GM11168 (cell line): ENCODE data around the gene CAPN10.

Source experiments
- in situ Hi-C: fragments of 300-500 bp; cut with MboI; formaldehyde crosslinking; loops from one replicate; pipeline ENCODE4 v1.12.0; 2022; ENCODE audit warnings: low sequenced_read_pairs; ENCODE audit not compliant: unreplicated experiment

Gene CAPN10

DNA sequence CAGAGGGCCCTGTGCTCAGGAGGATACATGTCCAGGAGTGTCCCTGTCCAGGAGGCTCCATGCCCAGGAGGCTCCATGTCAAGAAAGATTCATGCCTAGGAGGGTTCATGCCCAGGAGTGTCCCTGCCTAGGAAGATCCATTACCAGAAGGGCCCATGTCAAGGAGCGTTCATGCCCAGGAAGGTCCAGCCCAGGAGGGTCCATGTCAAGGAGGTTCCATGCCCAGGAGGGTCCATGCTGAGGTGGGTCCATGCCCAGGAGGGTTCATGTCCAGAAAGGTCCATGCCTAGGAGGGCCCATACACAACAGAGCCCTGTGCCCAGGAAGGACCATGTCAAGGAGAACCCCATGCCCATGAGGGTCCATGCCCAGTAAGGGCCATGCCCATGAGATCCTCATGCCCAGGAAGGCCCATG lies 45.8 kb downstream of the CAPN10 start:
- in situ Hi-C loops = no loop called here

DNA sequence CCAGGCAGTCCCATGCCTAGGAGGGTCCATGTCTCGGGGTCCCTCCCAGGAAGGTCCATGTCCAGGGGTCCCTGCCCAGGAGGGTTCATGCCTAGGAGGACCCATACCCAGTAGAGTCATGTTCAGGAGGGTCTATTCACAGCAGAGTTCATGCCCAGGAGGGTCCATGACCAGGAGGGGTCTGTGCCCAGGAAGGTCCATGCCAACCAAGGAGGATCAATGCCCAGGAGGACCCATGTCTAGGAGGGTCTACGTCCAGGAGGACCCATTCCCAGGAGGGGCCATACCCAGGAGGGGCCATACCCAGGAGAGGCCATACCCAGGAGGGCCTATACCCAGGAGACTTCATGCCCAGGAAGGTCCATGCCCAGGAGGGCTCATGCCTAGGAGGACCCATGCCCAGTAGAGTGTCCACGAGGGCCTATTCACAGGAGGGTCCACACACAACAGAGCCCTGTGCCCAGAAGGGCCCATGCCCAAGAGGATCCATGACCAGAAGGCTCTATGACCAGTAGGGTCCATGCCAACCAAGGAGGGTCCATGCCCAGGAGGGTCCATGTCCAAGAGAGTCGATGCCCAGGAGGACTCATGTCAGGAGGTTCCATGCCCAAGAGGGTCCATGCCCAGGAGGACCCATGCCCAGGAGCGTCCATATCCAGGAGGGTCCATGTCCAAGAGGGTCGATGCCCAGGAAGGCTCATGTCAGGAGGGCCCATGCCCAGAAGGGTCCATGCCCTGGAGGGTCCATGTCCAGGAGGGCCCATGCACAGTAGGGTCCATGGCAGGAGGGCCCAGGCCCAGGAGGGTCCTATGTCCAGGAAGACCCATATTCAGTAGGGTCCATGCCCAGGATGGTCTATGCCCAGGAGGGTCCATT lies 48.8 kb downstream of the CAPN10 start:
- in situ Hi-C loops = no loop called here

DNA sequence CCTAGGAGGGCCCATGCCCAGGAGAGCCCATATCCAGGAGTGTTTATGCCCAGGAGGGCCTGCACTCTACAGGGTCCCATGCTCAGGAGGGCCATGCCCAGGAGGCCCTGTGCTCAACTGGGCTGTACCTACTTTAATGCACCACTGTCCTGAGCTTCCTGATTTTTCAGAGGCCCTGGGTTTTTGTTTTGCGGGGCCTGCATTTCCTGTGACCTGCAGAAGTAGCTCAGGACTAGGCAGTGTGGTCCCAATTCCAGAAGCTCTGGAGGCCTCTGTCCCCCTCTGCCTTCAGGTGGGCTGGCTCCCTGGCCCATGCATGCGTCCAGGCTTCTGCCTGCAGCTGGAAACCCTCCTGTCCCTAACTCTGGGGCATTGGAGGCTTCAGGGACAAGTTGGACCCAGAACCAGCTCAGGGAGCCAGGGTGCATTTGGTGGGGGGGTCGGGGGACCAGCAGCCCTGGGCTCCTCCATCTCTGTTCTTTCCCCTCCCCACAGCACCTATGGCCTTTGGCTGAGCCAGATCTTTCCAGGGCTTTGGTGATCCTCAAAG lies 49.5 kb downstream of the CAPN10 start:
- in situ Hi-C loops = no loop called here

DNA sequence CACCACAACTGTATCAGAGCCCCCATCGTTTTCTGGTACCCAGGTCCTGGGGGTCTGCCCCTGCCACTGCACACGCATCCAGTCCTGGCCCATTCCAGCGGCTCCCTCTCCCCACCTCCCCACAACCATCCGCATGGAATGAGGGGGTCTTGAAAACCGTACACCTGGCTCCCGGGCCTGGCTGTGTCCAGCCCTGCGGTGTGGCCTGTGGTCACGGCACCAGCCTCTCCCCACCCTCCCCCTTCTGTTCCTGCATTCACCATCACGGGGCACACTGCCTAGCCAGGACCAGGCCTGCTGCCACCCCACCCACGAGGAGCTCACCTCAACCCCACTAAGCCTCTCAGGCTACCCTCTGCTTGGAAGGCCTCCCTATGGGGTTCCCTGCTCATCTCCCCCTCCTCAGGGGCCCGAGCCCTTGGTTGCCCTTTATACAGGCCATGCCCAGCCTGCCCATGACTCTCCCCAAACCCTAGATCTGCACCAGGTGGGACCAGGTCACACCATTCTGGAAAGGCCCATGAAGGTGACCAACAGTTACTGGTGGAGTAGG lies 50.1 kb downstream of the CAPN10 start:
- in situ Hi-C loops = no loop called here

DNA sequence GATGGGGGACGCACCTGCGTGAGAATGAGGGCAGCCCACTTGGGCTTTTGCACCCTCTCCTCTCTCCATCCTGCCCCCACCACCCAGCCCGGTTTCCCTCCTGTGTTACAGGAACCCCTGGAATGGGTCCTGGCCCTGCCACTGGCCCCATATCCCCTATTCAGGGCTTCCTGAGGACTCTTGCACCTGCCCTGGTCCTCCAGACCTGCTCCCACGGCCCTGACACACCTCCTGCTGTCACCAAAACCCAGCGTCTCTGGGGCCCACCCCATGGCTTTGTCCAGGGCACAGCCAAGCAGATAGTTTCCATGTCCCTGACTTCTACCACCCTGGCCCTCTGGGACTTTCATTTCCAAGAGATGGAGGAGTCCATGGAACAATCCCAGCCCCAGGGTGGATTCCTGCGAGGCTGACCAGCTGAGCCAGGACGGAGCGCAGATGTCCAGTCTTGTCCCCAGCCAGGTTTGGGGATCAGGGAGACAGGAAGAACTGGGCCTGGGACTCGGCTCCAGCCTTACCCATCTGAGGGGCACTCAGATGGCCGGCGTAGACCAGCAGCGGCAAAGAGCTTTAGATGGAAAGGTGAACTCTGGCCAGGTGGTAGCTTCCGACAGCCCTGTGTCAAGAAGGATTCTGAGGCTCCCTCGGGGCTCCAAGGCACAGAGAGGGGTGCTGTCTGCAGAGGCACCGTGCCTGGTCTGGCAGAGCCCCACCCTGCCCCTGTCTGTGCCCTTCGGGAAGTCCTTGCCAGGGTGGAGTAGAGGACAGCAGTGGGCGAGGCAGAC lies 50.8 kb downstream of the CAPN10 start:
- in situ Hi-C loops = no loop called here

DNA sequence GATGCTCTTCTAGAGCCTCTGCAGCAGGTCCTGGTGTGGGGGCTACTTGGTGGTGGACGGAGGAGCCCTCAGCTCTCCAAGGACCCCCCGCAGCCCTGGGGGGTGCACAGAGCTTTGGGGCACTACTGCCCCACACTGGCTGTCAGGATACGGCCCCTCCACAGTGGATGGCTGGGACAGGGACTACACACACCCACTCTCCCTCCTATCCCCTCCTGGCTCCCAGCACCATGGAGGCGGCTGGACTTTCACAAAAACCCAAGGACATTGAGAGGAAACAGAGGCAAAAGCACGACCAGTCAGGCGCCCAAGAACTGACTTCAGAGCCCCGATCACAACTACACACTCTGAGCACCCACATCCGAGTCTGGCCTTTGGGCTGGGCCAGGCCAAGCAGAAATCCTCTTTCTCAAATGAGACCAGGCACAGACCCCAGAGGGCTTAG lies 51.4 kb downstream of the CAPN10 start:
- in situ Hi-C loops = no loop called here

DNA sequence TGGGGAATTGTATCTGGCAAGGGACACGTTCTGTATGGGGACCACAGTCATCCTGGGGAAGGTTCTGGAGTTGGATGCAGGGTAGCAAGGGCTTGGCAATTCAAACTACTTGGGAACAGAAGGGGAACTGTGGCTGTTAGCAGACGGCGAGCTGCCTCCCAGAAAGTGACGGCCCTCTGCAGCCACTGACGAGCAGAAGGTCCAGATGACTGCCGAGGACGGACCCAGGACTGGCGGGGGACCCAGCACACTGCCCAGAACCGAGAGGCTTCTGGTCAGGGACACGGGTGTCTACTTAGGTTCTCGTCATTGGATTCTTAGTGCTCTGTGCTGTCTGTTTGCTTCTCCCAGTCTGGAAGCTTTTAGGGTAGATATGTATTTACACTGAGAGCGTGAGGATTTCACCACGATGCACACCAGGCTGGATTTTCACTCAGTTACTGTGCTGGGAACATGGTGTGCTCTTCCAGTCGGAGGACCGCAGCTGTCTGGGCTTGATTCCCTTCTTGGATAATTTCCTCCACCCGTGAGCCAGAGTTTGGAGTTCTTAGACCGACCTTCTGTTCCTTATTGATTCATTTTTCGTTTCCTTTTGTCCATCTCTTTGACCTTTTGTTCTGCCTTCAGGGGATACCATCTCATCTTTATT lies 52.1 kb downstream of the CAPN10 start:
- in situ Hi-C loops = no loop called here

DNA sequence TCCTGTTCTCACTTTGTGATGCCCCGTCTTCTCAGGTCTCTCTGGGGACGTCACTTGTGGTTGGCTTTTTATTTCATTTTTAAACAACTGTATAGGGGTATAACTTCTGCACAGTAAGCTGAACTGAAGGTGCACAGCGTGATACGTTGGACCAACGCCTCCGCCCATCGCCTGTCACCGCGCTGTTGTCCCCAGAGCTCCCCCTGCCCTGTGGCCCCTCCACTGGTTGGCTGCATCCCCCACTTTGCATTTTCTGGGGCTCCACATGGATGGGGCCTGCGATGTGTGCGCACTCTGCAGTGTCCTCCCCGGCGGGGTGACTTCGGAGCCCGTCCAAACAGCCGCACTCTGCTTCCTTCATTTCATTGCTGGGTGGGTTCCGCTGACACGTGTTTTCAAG lies 53.0 kb downstream of the CAPN10 start:
- in situ Hi-C loops = no loop called here

DNA sequence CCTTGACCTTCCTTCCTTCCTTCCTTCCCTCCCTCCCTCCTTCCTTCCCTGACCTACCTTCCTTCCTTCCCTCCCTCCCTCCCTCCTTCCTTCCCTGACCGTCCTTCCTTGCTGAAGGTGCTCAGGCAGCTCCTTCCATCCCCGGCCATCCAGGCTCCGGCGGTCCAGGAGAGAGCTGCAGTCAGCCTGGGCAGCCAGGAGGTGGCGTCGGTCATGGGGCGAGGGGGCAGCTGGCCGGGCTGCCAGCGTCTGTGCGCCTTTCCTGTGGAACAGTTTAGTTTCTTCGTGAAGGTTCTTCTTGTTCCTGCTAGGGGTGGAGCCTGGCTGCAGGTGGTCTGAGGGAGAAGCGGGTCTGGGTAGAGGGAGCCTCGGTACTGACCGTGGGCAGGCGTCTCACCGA lies 54.4 kb downstream of the CAPN10 start:
- in situ Hi-C loops = no loop called here

DNA sequence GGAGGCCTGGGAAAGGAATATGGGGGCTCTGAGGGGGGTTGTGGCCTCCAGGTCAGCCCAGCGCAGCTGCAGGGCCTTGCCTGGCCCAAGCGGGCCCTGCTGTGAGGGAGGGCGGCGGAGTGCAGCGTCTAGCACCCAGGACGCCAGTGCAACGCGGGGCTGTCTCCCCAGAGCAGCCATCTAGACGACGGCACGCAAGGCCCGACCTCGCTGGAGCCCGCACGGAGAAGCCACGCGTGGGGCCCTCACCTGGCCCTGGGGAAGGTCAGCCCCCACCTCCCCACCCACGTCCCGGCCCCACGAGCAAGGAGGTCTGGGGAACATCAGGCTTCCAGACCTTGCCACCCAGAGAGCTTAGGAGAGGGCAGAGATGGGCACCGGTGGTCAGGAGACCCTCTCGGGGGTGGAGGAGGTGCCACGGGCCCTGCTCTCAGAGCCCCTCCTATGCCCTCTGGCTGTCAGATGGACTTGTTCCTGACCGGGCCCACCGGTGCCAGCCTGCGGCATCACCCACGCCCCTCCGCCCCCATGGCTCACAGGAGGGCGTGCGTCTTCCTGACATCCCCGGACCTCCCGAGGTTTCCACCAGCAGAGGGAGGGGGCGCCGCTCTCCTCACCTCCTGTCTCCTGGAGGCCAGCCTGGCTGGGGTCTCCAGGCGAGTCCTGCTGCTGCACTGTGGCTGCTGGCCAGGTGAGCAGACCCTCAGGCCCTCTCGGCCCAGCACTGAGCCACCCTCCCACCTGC lies 55.7 kb downstream of the CAPN10 start:
- in situ Hi-C loops = no loop called here

DNA sequence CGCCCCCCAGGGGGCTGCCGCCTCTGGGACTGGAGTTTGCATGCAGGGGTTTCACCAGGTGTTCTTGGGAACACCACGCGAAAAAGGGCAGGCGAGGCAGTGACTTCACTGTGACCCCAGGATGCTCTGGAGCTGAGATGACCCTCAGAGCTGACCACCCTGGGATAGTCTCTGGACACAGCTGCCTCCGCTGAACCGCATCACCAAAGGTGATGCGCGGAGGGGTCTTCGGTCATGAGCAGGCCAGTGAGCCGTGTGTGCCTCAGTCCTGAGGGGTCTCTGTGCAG lies 56.2 kb downstream of the CAPN10 start:
- in situ Hi-C loops = no loop called here

DNA sequence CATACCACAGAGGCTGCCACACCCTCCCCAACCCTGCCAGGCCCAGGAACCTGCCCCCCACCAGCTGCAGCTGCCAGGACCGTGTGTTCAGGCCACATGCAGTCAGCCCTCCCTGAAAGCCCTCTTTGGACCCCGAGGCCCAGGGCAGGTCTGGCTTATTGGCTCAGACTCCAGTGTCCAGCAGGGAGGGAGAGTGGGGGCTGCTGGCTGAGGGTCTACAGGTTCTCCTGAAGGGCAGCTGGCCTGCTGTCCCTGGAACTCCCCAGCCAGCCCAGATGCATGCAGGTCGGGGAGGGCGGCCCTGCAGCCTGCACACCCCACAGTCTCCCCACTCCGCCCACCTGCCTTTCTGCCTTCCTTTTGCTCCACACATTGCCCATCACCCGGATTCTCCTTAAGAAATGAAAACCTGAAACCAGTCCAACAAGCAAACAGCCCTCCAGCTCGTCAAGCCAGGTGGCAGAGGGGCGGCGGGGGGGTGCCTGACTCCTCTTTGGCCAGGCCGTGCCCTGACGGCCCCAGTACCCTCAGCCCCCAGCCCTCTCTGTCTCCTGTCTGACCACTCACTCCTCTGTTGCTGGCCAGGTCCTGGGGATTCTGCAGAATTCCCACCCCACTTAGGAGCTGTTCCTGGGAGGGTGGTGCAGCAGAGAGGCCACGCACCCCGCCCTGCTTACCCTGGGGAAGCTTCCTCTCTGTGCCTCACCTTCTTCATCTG lies 56.7 kb downstream of the CAPN10 start:
- in situ Hi-C loops = no loop called here

DNA sequence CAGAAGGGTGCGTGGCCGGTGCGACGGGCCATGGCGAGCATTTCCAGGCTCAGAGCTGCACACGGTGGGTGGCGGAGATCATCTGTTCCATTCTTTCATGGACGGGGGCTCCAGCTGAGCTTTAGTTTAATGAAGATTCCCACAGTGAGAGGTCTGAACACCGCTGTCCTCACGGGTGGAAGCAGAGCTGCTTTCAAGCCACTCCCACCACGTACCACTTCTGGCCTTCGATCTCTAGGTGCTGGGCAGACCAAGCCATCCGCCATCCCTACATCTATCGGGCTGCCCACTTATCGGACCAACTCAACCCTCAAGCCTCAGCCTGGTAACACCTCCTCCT lies 57.2 kb downstream of the CAPN10 start:
- in situ Hi-C loops = no loop called here

DNA sequence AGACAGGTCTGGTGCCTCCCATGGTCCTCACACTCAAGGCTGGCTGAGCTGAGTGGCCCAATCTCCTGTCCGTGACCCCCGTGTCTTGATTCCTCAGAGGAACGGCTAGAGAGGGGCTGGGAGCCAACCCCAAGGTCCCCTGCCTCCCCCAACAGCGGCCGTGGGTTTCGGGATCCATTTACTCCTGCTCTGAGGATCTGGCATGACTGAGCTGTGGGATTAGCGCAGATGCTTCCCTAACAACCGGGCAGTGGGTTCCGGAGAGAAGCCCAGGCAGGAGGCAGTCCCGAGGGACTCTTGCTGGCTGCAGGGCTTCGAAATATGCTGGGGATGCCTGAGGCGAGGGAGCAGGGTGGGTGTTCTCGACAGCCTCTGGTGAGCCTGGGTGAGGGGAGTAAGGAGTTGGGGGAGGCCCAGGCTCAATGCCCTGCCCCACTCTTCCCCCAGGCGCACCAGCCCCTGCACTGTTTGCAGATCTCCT lies 57.7 kb downstream of the CAPN10 start:
- in situ Hi-C loops = no loop called here

DNA sequence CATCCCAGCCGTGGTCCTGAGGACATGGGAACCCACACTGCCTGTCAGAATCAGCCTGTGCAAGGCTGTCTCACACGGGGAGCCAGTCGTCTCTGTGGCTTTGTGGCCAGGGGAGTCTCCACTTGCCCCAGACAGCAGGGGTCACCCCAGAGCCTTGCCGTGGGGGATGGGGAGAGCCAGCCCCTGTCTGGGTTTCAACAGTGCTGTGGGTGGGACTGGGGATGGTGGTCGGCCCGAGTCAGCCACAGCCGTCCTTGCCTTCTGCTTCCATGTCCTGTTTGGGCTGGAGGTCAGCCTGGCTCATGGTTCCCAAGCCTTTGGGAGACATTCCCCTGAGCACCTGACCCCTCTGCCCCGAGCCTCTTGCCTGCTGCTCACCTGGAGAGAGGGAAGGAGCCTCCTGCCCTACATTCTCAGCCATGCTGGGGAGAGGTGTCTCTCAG lies 58.3 kb downstream of the CAPN10 start:
- in situ Hi-C loops = no loop called here

DNA sequence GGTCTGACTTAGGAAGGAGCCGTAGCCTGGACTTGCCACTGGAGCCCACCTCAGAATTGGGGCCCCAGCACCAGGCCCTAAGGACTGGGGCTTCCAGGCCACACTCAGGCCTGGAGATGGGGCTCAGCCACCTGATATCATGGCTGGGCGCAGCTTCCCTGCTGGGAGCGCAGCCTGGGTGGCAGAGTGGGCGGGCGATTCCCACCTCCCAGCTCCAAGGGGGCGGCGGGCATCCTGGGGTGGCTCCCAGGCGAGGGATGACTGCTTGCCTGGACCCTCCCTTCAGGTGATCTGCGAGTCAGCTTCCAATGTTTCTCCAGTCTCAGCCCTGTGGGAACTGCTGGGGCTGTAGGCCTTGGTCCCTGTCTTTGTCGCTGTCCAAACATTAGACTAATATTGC lies 58.8 kb downstream of the CAPN10 start:
- in situ Hi-C loops = no loop called here

DNA sequence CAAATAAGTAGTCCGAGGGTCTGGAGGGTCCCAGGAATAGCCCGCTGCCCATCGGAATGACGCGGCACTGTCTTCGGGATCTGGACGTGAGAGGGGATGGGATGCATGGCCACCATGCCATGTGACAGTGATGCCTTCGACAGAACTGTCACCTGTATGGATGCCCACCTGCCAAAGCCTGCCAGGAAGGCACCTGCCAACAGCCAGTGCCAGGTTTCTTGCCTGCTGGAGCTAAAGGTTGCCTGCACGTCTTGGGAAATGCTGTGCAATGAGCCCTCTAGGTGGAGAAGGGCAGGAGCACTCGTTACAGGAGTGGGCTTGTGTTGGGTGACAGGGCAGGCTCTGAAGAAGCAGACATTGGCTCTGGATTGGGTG lies 59.3 kb downstream of the CAPN10 start:
- in situ Hi-C loops = no loop called here

DNA sequence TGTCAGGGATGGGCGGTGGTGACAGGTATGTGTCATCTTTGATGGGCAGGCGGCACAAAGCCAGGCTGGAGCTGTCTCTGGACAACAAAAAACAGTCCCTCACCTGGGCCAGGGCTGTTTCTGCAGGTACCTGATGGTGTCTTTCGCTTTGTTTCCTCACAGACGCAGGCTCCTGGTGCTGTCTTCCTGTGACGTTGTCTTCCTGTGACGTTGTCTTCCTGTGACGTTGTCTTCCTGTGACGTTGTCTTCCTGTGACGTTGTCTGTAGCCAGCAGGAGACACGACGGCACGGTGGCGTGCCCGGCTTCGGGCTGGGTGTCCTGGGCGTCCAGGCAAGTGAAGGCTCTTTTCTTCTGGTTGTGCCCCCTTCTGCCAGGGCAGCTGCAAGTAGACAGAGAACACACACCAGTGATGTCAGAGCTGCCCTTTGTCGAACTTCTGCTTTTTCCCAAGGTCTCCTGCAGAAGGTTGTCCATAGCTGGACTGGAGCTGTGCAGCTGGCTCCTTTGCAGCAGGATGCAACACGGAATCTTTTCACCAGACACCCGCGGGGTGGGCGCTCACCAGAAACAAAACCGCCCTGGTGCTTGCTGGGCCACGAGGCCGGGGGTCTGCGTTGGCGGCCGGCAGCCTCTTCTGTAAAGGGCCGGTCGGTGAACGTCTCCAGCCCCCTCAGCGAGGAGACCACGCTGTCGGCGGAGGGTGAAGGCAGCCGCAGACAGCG lies 59.8 kb downstream of the CAPN10 start:
- in situ Hi-C loops = no loop called here
